B cell (primary cell): ENCODE data around the gene ZNF333. TPM values are rescaled to one million over a fixed set of nuclear protein-coding genes. Genes with fewer than 3 reads are reported as not detected.

ENCODE experiments used
- ATAC-seq: fragments of 200-7000 bp; cut with Tn5 transposase; one replicate; pipeline ENCODE4 v1.10.0; 2021; ENCODE audit warnings: low read depth, mild to moderate bottlenecking, moderate number of reproducible peaks, moderate library complexity
- CTCF ChIA-PET: fragments of 350-600 bp; sonication (Branson Sonifier 250); formaldehyde crosslinking; loops from one replicate; lab custom pipeline; 2021; ENCODE audit warnings: antibody characterized with exemption, inconsistent platforms; lab: Charles Lee
- POLR2A ChIA-PET: fragments of 350-600 bp; sonication (Branson Sonifier 250); formaldehyde crosslinking; loops from one replicate; lab custom pipeline; 2021; ENCODE audit warnings: antibody characterized with exemption; lab: Charles Lee
- DNase-seq: peaks from one replicate; pipeline ENCODE4 v3.0.0; 2013
- H2AFZ ChIP-seq: 2 replicates; pipeline ENCODE4 v1.6.1; 2012; ENCODE audit warnings: mild to moderate bottlenecking, low read depth, low read length; ENCODE audit not compliant: insufficient read depth, poor library complexity, severe bottlenecking
- H3K27ac ChIP-seq, 2 donors: 1 replicate in 1 of 2; 2 replicates in 1 of 2; pipeline ENCODE4 v1.5.1; 2012 to 2013; ENCODE audit warnings: low read length in 2 of 2, mild to moderate bottlenecking in 2 of 2, moderate library complexity in 1 of 2
- H3K27me3 ChIP-seq, 4 experiments: fragments of 200-600 bp in 1 of 4; sonication (generic) in 1 of 4; replicated peaks in 1 of 4; 1 replicate in 2 of 4; 2 replicates in 2 of 4; pipeline versions ENCODE4 v1.6.1 to v1.7.0; 2013 to 2016; ENCODE audit warnings: low read length in 3 of 4, mild to moderate bottlenecking in 2 of 4, mixed read lengths in 1 of 4, moderate library complexity in 1 of 4; ENCODE audit not compliant: insufficient read depth in 4 of 4, control insufficient read depth in 3 of 4; ENCODE audit errors: control extremely low read depth in 1 of 4
- H3K36me3 ChIP-seq, 2 experiments: replicated peaks in 1 of 2; 1 replicate in 1 of 2; 2 replicates in 1 of 2; pipeline versions ENCODE4 v1.6.1 to v1.7.1; 2013; ENCODE audit warnings: low read length in 1 of 2; ENCODE audit not compliant: insufficient read depth in 2 of 2, control insufficient read depth in 1 of 2; ENCODE audit errors: control extremely low read depth in 1 of 2, extremely low read depth in 1 of 2
- H3K4me1 ChIP-seq, 2 donors: fragments of 200-600 bp in 1 of 2; sonication (generic) in 1 of 2; 1 replicate in 1 of 2; 2 replicates in 1 of 2; pipeline versions ENCODE4 v1.5.1 to v1.6.1; 2013 to 2017; ENCODE audit warnings: low read length in 2 of 2; ENCODE audit not compliant: control insufficient read depth in 2 of 2, insufficient read depth in 2 of 2
- H3K4me2 ChIP-seq: replicated peaks from 2 replicates; pipeline ENCODE3; 2012; ENCODE audit warnings: mild to moderate bottlenecking, low read depth, low read length; ENCODE audit not compliant: poor library complexity, severe bottlenecking
- H3K4me3 ChIP-seq, 5 experiments: fragments of 200-600 bp in 1 of 5; sonication (generic) in 1 of 5; 1 replicate in 3 of 5; 2 replicates in 2 of 5; pipeline versions ENCODE4 v1.5.1 to v1.7.0; 2011 to 2016; ENCODE audit warnings: low read length in 4 of 5, mild to moderate bottlenecking in 4 of 5, low read depth in 2 of 5, control low read depth in 1 of 5, moderate library complexity in 1 of 5; ENCODE audit not compliant: insufficient read depth in 1 of 5; ENCODE audit errors: control extremely low read depth in 1 of 5, extremely low read depth in 1 of 5
- H3K79me2 ChIP-seq: fragments of 200-600 bp; sonication (generic); one replicate; pipeline ENCODE4 v1.6.0; 2016; ENCODE audit warnings: low read length; ENCODE audit not compliant: control insufficient read depth, insufficient read depth
- H3K9ac ChIP-seq: fragments of 200-600 bp; sonication (generic); 2 replicates; pipeline ENCODE4 v1.6.1; 2017; ENCODE audit warnings: mild to moderate bottlenecking, low read length, moderate library complexity
- H3K9me3 ChIP-seq, 3 donors: one replicate each; pipeline versions ENCODE4 v1.6.1 to v1.7.1; 2013; ENCODE audit warnings: low read length in 2 of 3; ENCODE audit not compliant: control insufficient read depth in 2 of 3, insufficient read depth in 1 of 3; ENCODE audit errors: control extremely low read depth in 1 of 3
- H4K20me1 ChIP-seq: 2 replicates; pipeline ENCODE4 v1.6.0; 2012; ENCODE audit warnings: mild to moderate bottlenecking, low read length; ENCODE audit not compliant: insufficient read depth, control insufficient read depth, poor library complexity, severe bottlenecking
- H3K27ac Mint-ChIP-seq: one replicate; pipeline ENCODE4 v1.8.0; 2021; ENCODE audit warnings: mixed read lengths
- H3K27me3 Mint-ChIP-seq: one replicate; pipeline ENCODE4 v1.8.0; 2021; ENCODE audit warnings: mixed read lengths
- H3K4me1 Mint-ChIP-seq: one replicate; pipeline ENCODE4 v1.8.0; 2021; ENCODE audit warnings: mixed read lengths
- H3K4me3 Mint-ChIP-seq: one replicate; pipeline ENCODE4 v1.8.0; 2021; ENCODE audit warnings: mixed read lengths
- H3K9me3 Mint-ChIP-seq: one replicate; pipeline ENCODE4 v1.8.0; 2022; ENCODE audit warnings: mixed read lengths; ENCODE audit not compliant: insufficient read depth
- CTCF ChIP-seq: fragments of 200-600 bp; IDR thresholded peaks from one replicate; pipeline ENCODE4 v1.8.0; 2022; ENCODE audit warnings: antibody characterized with exemption, mild to moderate bottlenecking
- EZH2 ChIP-seq: IDR thresholded peaks from 2 replicates; pipeline ENCODE4 v1.6.1; 2012; ENCODE audit warnings: borderline replicate concordance, low read depth, mild to moderate bottlenecking, moderate library complexity, low read length; ENCODE audit not compliant: insufficient read depth, poor library complexity, severe bottlenecking
- WGBS: methylation state at CpG from one replicate; pipeline ENCODE4 v1.1.5; 2013; ENCODE audit warnings: missing lambda C conversion rate; ENCODE audit not compliant: insufficient coverage; 5-methylcytosine and 5-hydroxymethylcytosine counted together
- intact Hi-C: fragments of 100-400 bp; cut with micrococcal nuclease; formaldehyde crosslinking; loops from one replicate; pipeline ENCODE4 v1.10.0; 2022
- polyA plus RNA-seq: library from polyadenylated mRNA; depleted of rRNA; stranded (reverse); fragments of >200 nt; gene quantifications from 2 replicates; pipeline ENCODE4 v1.2.3, GENCODE V29; 2012
- total RNA-seq, 2 donors: library from RNA; stranded (reverse); fragments of 120-200 nt in 1 of 2; gene quantifications; 1 replicate in 1 of 2; 2 replicates in 1 of 2; pipeline versions ENCODE4 v1.2.3 to v1.2.4, GENCODE V29; 2013 to 2022

ZNF333 gene
- total and polyA plus RNA-seq, 2 donors (not counting 1 experiment from before 2014, with no cell fraction given): 23.2 to 36.9 TPM

- no peaks in the 10 kb centered on the region for H3K9me3 Mint-ChIP-seq
- no peak for TF ChIP-seq CTCF
- TF ChIP-seq EZH2: no peak
- H4K20me1 ChIP-seq: no peaks in the 10 kb centered on the region
- ChIA-PET CTCF (interaction anchor here (1.3 kb wide), 1 partner anchor 16 kb away, joined by 3 read pairs; no protein-coding TSS in a partner anchor), POLR2A (no interaction called here)
- no peaks in the 10 kb centered on the region for H3K79me2 ChIP-seq
- 96% methylated on average over 4 of the region's 5 CpGs for WGBS
- no peak overlapping the region for H2AFZ ChIP-seq
- DNase-seq (no peak), ATAC-seq (no peak)
- H3K27ac Mint-ChIP-seq: no peak overlapping the region
- H3K4me2 ChIP-seq: no peak overlapping the region
- H3K27me3 ChIP-seq: peaks cover 0 to 3% (median 0%) of the 10 kb centered on the region in 4 experiments
- intact Hi-C loops: no loop called here
- H3K9me3 ChIP-seq: peaks cover 0 to under 1% (median 0%) of the 10 kb centered on the region in 3 donors
- peaks cover 8% of the 10 kb centered on the region for H3K4me1 Mint-ChIP-seq
- no peak overlapping the region for H3K4me3 Mint-ChIP-seq
- H3K4me3 ChIP-seq: no peak overlapping the region
- peaks cover 5 to 6% of the 10 kb centered on the region in 2 donors for H3K4me1 ChIP-seq
- no peaks in the 10 kb centered on the region for H3K36me3 ChIP-seq
- H3K9ac ChIP-seq: no peak overlapping the region
- peaks cover 11% of the 10 kb centered on the region for H3K27me3 Mint-ChIP-seq
- H3K27ac ChIP-seq: no peak overlapping the region
Observed at GRCh38 chr19:14770136-14770535, 80.3 kb downstream of the ZNF333 start.

- DNase-seq: peak; percentile 18
- H3K27ac Mint-ChIP-seq: no peak overlapping the region
- 94% methylated on average over 9 of the region's 11 CpGs for WGBS
- TF ChIP-seq EZH2 (no peak), CTCF (no peak)
- H3K36me3 ChIP-seq: no peaks in the 10 kb centered on the region
- peaks cover 0 to 7% (median 0%) of the 10 kb centered on the region in 3 donors for H3K9me3 ChIP-seq
- H3K27me3 ChIP-seq: peaks cover 0 to 11% (median 4%) of the 10 kb centered on the region in 4 experiments
- no peaks in the 10 kb centered on the region for H3K9me3 Mint-ChIP-seq
- CTCF ChIA-PET: interaction anchor here (0.6 kb wide), 1 partner anchor 27 kb away, joined by 4 read pairs; no protein-coding TSS in a partner anchor
- H2AFZ ChIP-seq: no peak overlapping the region
- no peak overlapping the region for H3K4me2 ChIP-seq
- ATAC-seq: no peak
- H3K27ac ChIP-seq: no peak overlapping the region
- H3K4me3 Mint-ChIP-seq: no peak overlapping the region
- no peaks in the 10 kb centered on the region for H3K79me2 ChIP-seq
- intact Hi-C loops: no loop called here
- POLR2A ChIA-PET: interaction anchor here (0.5 kb wide), 1 partner anchor 1773 kb away, joined by 3 read pairs; no protein-coding TSS in a partner anchor
- H3K9ac ChIP-seq: no peak overlapping the region
- peaks cover 13% of the 10 kb centered on the region for H3K4me1 Mint-ChIP-seq
- no peak overlapping the region for H3K4me3 ChIP-seq
- H4K20me1 ChIP-seq: no peaks in the 10 kb centered on the region
- peaks cover 10 to 16% of the 10 kb centered on the region in 2 donors for H3K4me1 ChIP-seq
- peaks cover 10% of the 10 kb centered on the region for H3K27me3 Mint-ChIP-seq
Observed at GRCh38 chr19:14770944-14771839, 81.3 kb downstream of the ZNF333 start.
